Measurements from ENCODE around the gene DNAH1.

The DNAH1 gene

DNA sequence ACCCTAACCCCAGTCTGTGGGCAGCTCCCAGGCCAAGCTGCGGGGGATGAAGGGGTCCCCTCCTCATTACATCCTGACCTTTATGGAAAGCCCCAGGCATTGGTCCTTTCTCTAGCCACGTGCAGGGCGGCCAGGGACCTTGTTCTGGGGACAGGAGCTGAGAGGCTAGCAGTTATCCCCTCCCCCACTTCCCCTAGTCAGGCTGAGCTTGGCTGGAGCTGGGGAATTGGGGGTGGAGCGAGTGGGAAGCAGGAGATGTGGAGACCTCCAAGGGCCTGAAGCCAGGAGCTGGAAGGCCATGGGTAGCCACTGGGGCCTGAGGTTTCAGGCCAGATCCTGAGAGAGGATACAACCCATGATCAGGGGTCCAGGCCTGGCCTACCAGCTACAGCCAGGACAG, 45.8 kb downstream of the DNAH1 start:
- H3K27me3 Mint-ChIP-seq (ENCODE audit: low read depth), result no peaks in the 10 kb centered on the region
- no peaks in the 10 kb centered on the region for H3K9me3 Mint-ChIP-seq
- H3K36me3 Mint-ChIP-seq (ENCODE audit: low read depth), result peaks cover 7% of the 10 kb centered on the region

DNA sequence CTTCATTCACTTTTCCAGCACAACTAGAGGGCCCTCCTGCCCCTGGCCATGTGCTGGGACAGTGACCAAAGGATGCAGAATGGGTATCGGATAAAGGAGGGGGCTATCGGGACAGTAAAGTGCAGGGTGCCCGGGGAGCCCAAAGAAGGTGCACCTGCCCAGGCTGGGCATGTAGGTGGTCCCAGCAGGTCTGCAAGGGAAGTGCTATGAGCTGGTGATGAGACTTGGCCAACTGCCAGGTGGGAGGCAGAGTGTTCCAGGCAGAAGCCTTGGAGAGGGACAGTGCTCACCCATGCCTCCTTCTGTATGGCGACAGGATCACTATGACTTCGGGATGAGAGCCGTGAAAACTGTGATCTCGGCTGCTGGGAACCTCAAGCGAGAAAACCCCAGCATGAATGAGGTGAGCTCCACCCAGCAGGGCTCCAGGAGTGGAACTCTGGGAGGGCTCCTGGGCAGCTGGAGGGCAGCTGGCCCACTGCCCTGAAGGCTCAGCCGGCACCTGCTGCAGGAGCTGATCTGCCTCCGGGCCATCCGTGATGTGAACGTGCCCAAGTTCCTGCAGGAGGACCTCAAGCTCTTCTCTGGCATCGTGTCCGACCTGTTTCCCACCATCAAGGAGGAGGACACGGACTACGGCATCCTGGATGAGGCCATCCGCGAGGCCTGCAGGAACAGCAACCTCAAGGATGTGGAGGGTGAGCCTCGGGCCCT, 48.4 kb downstream of the DNAH1 start:
- Mint-ChIP-seq H3K27ac (no peak overlapping the region), H3K27me3 (ENCODE audit: low read depth) (no peaks in the 10 kb centered on the region), H3K4me1 (peaks cover 8% of the 10 kb centered on the region), H3K36me3 (ENCODE audit: low read depth) (peaks cover 7% of the 10 kb centered on the region), H3K4me3 (no peak overlapping the region), H3K9me3 (no peaks in the 10 kb centered on the region)
- TF ChIP-seq, protein P1, sequence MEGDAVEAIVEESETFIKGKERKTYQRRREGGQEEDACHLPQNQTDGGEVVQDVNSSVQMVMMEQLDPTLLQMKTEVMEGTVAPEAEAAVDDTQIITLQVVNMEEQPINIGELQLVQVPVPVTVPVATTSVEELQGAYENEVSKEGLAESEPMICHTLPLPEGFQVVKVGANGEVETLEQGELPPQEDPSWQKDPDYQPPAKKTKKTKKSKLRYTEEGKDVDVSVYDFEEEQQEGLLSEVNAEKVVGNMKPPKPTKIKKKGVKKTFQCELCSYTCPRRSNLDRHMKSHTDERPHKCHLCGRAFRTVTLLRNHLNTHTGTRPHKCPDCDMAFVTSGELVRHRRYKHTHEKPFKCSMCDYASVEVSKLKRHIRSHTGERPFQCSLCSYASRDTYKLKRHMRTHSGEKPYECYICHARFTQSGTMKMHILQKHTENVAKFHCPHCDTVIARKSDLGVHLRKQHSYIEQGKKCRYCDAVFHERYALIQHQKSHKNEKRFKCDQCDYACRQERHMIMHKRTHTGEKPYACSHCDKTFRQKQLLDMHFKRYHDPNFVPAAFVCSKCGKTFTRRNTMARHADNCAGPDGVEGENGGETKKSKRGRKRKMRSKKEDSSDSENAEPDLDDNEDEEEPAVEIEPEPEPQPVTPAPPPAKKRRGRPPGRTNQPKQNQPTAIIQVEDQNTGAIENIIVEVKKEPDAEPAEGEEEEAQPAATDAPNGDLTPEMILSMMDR (IDR thresholded peaks at IDR 0.05; ENCODE audit: unreplicated experiment in 3 of 3), result no peak

More for the DNA sequence above, 45.8 kb downstream of the DNAH1 start:
- H3K4me3 Mint-ChIP-seq, result no peak overlapping the region
- TF ChIP-seq, protein P1 (IDR thresholded peaks at IDR 0.05; ENCODE audit: unreplicated experiment in 3 of 3), result no peak
- no peaks in the 10 kb centered on the region for H3K4me1 Mint-ChIP-seq
- H3K27ac Mint-ChIP-seq, result peak overlapping the region in 1 of 3 experiments; percentile 55

DNA sequence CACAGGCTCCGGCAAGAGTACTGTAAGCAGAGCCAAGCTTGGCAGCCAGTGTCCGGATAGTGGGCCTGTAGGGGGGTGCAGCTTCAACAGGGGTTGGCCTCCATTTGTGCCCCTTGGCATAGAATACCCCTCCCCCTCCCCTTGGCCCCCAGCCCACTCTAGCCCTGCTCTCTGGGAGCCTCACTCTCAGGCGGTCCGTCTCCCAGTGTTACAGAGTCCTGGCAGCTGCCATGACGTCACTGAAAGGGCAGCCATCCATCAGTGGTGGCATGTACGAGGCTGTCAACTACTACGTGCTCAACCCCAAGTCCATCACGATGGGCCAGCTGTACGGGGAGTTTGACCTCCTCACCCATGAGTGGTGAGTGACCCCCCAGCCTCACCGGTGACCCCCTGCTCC, 50.4 kb downstream of the DNAH1 start:
- Mint-ChIP-seq H3K9me3 (no peaks in the 10 kb centered on the region), H3K4me3 (no peak overlapping the region), H3K36me3 (ENCODE audit: low read depth) (peaks cover 7% of the 10 kb centered on the region), H3K27me3 (ENCODE audit: low read depth) (no peaks in the 10 kb centered on the region), H3K27ac (no peak overlapping the region), H3K4me1 (peaks cover 8% of the 10 kb centered on the region)
- TF ChIP-seq, protein P1 (IDR thresholded peaks at IDR 0.05; ENCODE audit: unreplicated experiment in 3 of 3), result no peak

DNA sequence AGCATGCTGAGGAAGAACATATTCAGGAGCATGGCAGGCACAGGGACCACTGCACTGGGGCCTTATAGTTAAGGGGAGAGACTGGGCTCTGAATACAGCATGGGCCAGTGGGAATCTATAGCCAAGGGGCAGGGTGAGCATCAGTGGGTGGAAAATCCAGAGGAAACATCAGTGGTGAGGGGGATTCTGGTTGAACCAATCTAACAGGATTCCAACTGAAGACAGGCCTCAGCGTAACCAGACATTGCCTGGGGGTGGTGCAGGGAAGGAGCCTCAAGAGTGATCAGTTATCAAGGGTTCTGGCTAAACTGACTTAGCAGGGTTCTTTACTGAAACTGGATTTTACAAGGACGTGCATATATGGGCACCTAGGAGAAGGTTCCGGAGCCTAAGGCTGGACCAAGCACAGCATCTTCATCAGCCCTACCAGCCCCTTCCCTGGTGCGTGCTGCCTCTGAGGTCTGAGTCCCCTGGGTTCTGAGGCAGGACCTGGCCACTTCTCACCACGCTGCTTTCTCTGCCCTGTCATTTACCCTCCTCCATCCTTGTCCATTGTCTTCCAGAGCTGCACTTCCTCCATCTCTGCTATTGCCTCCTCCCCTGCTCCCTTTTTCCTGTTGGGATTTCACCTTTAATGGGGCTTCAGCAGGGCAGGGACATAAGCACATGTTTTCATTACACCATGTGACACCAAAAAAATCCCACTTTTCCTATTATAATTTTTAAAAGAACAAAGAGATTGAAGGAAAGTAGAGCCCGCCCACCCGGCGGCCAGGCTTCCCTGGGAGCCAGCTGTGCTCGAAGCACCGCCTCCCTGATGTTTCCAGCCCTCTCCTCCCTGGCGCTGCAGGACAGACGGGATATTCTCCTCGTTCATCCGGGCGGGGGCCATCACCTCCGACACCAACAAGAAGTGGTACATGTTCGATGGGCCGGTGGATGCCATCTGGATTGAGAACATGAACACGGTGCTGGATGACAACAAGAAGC, 52.1 kb downstream of the DNAH1 start:
- Mint-ChIP-seq H3K4me1 (peaks cover 9% of the 10 kb centered on the region), H3K9me3 (no peaks in the 10 kb centered on the region), H3K27me3 (ENCODE audit: low read depth) (no peaks in the 10 kb centered on the region), H3K4me3 (no peak overlapping the region), H3K36me3 (ENCODE audit: low read depth) (peaks cover 7% of the 10 kb centered on the region), H3K27ac (peak overlapping the region in 2 of 3 experiments; percentile 50 to 62)
- TF ChIP-seq, protein P1 (IDR thresholded peaks at IDR 0.05; ENCODE audit: unreplicated experiment in 3 of 3), result no peak

DNA sequence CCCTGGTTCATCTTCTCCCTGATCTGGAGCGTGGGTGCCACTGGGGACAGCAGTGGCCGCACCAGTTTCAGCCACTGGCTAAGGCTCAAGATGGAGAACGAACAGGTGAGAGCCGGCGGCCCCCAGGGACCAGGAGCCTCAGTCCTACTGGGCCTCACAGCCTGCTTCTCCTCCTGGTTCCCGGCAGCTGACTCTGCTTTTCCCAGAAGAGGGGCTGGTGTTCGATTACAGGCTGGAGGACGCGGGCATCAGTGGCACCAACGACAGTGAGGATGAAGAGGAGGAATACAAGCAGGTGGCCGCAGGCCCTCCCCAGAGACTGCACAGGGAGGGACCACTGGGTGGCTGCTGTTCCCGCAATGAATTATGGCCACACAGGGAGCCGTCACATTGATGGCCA, 54.4 kb downstream of the DNAH1 start:
- Mint-ChIP-seq H3K27ac (no peak overlapping the region), H3K27me3 (ENCODE audit: low read depth) (peaks cover 7% of the 10 kb centered on the region), H3K9me3 (no peaks in the 10 kb centered on the region), H3K36me3 (ENCODE audit: low read depth) (peaks cover 3% of the 10 kb centered on the region), H3K4me1 (peaks cover 16% of the 10 kb centered on the region), H3K4me3 (no peak overlapping the region)
- TF ChIP-seq, protein P1 (IDR thresholded peaks at IDR 0.05; ENCODE audit: unreplicated experiment in 3 of 3), result no peak

All from nephron (organoid).